ENCODE data around the gene ZNF318.
A peak's percentile ranks its signal among the peaks of the same experiment; 100 is the strongest.
"Not testable (repeated sequence)": the region's sequence is repeated elsewhere in the genome, so short reads cannot be mapped to it uniquely, and the experiment has no call there.

The ZNF318 gene

GRCh38 chr6:43383021-43383667 is 13.7 kb upstream of the ZNF318 start:
- DNase-seq = peak in 2 of 58 donors; percentile 20 to 41

- not testable (repeated sequence) for DNase-seq
Measured at GRCh38 chr6:43380858-43381257, 11.4 kb upstream of the ZNF318 start.

GRCh38 chr6:43378631-43379030 is 9.2 kb upstream of the ZNF318 start:
- DNase-seq = no peak

GRCh38 chr6:43377710-43378229 is 8.3 kb upstream of the ZNF318 start:
- no peak for DNase-seq

GRCh38 chr6:43376551-43376981 is 7.1 kb upstream of the ZNF318 start:
- DNase-seq = no peak

GRCh38 chr6:43375693-43376092 is 6.2 kb upstream of the ZNF318 start:
- no peak for DNase-seq

GRCh38 chr6:43373252-43373875 is 3.9 kb upstream of the ZNF318 start:
- no peak for DNase-seq

GRCh38 chr6:43370003-43370580 is 645 bp upstream of the ZNF318 start:
- DNase-seq = peak in 1 of 58 donors; percentile 52

- DNase-seq = peak in 31 of 58 donors; percentile 5 to 50 (median 18)
Measured at GRCh38 chr6:43368259-43369160, 937 bp downstream of the ZNF318 start.

GRCh38 chr6:43367245-43367984 is 2.0 kb downstream of the ZNF318 start:
- no peak for DNase-seq

- DNase-seq = no peak
Measured at GRCh38 chr6:43361269-43361668, 8.2 kb downstream of the ZNF318 start.

- DNase-seq = no peak
Measured at GRCh38 chr6:43359831-43360230, 9.6 kb downstream of the ZNF318 start.

GRCh38 chr6:43359381-43359780 is 10.1 kb downstream of the ZNF318 start:
- no peak for DNase-seq

GRCh38 chr6:43355862-43356590 is 13.4 kb downstream of the ZNF318 start:
- DNase-seq = peak in 3 of 58 donors; percentile 4 to 15 (median 9)

- not testable (repeated sequence) for DNase-seq
Measured at GRCh38 chr6:43351951-43352350, 17.5 kb downstream of the ZNF318 start.

GRCh38 chr6:43347444-43347843 is 22.0 kb downstream of the ZNF318 start:
- DNase-seq = no peak

- DNase-seq = no peak
Measured at GRCh38 chr6:43347021-43347420, 22.4 kb downstream of the ZNF318 start.

GRCh38 chr6:43346243-43346642 is 23.2 kb downstream of the ZNF318 start:
- not testable (repeated sequence) for DNase-seq

GRCh38 chr6:43339168-43339567 is 30.3 kb downstream of the ZNF318 start:
- DNase-seq = no peak

- DNase-seq = no peak
Measured at GRCh38 chr6:43338243-43338642, 31.2 kb downstream of the ZNF318 start.

Measured in anterior cingulate cortex (tissue), 58 donors.